ACC112 (cell line): ENCODE data around the gene GCNT1.
"Not testable (repeated sequence)": the region's sequence is repeated elsewhere in the genome, so short reads cannot be mapped to it uniquely, and the experiment has no call there.

Experiments used
- H2AFZ ChIP-seq: fragments of 200-600 bp; sonication (generic); one replicate; pipeline ENCODE4 v1.6.0; 2017; ENCODE audit warnings: antibody characterized with exemption, low read length; ENCODE audit not compliant: unreplicated experiment
- H3K27ac ChIP-seq: fragments of 200-600 bp; sonication (generic); 2 replicates; pipeline ENCODE4 v1.5.1; 2014; ENCODE audit warnings: low read depth, mild to moderate bottlenecking, antibody characterized with exemption, low read length, moderate library complexity
- H3K27me3 ChIP-seq: fragments of 200-600 bp; sonication (generic); 2 replicates; pipeline ENCODE4 v1.6.1; 2014; ENCODE audit warnings: mild to moderate bottlenecking, antibody characterized with exemption, low read length, moderate library complexity, mixed read lengths; ENCODE audit not compliant: insufficient read depth
- H3K36me3 ChIP-seq: fragments of 200-600 bp; sonication (generic); 2 replicates; pipeline ENCODE4 v1.6.1; 2016; ENCODE audit warnings: mild to moderate bottlenecking, antibody characterized with exemption, low read length, moderate library complexity, mixed read lengths; ENCODE audit not compliant: insufficient read depth
- H3K4me1 ChIP-seq: fragments of 200-600 bp; sonication (generic); one replicate; pipeline ENCODE4 v1.6.1; 2016; ENCODE audit warnings: low read length, mixed read lengths; ENCODE audit not compliant: insufficient read depth, unreplicated experiment, control insufficient read depth
- H3K4me3 ChIP-seq: fragments of 200-600 bp; sonication (generic); 2 replicates; pipeline ENCODE4 v1.5.1; 2014; ENCODE audit warnings: mild to moderate bottlenecking, low read depth, low read length
- H3K79me2 ChIP-seq: fragments of 200-600 bp; sonication (generic); one replicate; pipeline ENCODE4 v1.6.0; 2016; ENCODE audit warnings: low read length; ENCODE audit not compliant: control insufficient read depth, unreplicated experiment, insufficient read depth

Gene GCNT1

DNA sequence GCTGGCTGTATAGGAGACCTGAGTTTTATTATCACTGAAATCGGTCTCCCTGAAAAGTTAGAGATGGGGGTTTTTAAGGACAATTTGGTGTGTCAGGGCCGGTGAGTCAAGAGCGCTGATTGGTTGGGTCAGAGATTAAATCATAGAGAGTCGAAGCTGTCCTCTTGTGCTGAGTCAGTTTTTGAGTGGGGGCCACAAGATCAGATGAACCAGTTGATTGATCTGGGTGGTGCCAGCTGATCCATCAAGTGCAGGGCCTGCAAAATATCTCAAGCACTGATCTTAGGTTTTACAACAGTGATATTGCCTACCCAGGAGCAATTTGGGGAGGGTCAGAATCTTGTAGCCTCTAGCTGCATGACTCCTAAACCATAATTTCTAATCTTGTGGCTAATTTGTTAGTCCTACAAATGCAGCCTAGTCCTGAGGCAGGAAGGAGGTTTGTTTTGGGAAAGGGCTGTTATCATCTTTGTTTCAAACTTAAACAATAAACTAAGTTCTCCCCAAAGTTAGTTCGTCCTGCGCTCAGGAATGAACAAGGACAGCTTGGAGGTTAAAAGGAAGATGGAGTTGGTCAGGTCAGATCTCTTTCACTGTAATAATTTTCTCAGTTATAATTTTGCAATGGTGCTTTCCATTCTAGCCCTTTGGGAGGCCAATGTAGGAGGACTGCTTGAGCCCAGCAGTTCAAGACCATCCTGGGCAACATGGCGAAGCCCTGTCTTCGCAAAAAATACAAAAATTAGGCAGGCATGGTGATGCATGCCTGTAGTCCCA, 33.1 kb upstream of the GCNT1 start:
- no peaks in the 10 kb centered on the region for H3K36me3 ChIP-seq
- H3K27ac ChIP-seq: no peak overlapping the region
- no peak overlapping the region for H3K4me3 ChIP-seq
- H3K79me2 ChIP-seq: no peaks in the 10 kb centered on the region
- H3K27me3 ChIP-seq: no peaks in the 10 kb centered on the region
- H2AFZ ChIP-seq: no peak overlapping the region
- H3K4me1 ChIP-seq: no peaks in the 10 kb centered on the region

DNA sequence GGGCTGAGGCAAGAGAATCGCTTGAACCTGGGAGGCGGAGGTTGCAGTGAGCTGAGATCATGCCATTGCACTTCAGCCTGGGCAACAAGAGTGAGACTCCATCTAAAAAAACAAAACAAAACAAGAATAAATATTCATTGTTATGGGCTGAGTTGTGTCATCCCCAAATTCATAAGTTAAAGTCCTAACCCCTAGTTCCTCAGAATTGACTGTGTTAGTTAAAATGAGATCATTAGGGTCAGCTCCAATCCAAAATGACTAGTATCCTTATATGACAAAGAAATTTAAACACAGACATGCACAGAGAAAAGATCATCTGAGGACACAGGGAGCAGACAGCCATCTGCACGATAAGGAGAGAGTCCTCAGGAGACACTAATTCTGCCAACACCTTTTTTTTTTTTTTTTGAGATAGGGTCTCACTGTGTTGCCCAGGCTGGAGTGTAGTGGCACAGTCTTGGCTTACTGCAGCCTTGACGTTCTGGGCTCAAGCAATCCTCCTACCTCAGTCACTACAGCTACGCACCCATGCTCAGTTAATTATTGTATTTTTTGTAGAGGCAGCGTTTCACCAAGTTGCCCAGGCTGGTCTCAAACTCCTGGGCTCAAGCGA, 32.1 kb upstream of the GCNT1 start:
- H3K27ac ChIP-seq: no peak overlapping the region
- no peaks in the 10 kb centered on the region for H3K36me3 ChIP-seq
- no peaks in the 10 kb centered on the region for H3K27me3 ChIP-seq
- H2AFZ ChIP-seq: no peak overlapping the region
- no peaks in the 10 kb centered on the region for H3K4me1 ChIP-seq
- H3K4me3 ChIP-seq: no peak overlapping the region
- no peaks in the 10 kb centered on the region for H3K79me2 ChIP-seq

DNA sequence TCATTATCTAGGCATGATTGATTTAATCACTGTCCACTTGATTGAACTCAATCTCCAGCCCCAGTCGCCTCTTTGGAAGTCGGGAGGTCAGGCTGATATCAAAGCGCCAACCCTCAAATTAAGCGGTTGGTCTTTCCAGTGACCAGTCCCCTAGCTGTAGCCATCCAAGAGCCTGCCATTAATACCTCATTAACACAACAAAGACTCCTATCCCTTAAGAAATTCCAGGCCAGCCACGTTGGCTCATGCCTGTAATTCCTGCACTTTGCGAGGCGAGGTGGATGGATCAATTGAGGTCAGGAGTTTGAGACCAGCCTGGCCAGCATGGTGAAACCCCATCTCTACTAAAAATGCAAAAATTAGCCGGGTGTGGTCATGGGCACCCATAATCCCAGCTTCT, 27.4 kb upstream of the GCNT1 start:
- Histone ChIP-seq H3K27ac (no peak overlapping the region), H2AFZ (no peak overlapping the region), H3K4me1 (peaks cover 12% of the 10 kb centered on the region), H3K4me3 (no peak overlapping the region), H3K36me3 (no peaks in the 10 kb centered on the region), H3K27me3 (no peaks in the 10 kb centered on the region), H3K79me2 (no peaks in the 10 kb centered on the region)

DNA sequence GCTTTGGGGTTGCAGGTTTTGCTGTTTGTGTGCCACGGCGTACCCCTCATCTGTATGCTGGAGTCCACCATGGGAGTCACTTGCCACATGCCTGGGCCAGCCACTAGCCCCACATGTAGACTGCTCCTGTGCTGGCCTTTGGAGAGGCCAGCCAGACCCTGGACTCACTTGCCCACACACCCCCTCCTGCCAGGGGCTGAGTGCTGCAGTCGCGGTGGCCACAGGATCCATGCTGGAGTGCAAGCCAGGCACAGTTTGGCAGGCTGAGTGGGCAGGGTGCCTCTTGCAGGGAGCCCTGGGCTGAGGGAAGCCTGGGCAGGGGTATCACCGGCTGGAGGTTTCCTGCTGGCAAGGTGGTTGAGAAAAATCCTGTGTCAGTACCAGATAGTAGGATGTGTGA, 25.6 kb upstream of the GCNT1 start:
- Histone ChIP-seq H3K4me3 (0 out of 2 replicates have a peak overlapping the region, but pooled peaks have one; percentile 6), H3K27ac (peak overlapping the region; percentile 44; the same call in 1 of the 2 replicates), H3K36me3 (no peaks in the 10 kb centered on the region), H3K27me3 (no peaks in the 10 kb centered on the region), H2AFZ (peak overlapping the region; percentile 47), H3K4me1 (peaks cover 12% of the 10 kb centered on the region), H3K79me2 (no peaks in the 10 kb centered on the region)

DNA sequence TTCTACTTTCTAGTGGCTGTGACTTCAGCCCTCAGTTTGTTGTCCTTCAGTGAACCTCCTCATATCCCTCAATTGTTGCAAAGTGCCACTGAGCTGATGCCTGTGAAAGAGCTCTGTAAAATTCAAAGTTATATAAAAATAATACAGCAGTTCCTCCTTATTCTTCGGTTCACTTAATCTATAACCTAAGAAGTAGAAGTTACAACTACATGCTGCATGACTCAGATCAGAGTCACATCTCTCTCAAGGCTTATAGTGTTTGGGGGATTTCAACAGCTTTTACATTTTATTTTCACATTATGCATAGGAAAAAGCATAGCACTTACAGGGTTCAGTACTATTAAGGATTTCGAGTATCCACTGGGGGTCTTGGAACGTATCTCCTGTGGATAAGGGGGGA, 25.1 kb upstream of the GCNT1 start:
- Histone ChIP-seq H3K27me3 (no peaks in the 10 kb centered on the region), H3K4me3 (0 out of 2 replicates have a peak overlapping the region, but pooled peaks have one; percentile 6), H2AFZ (peak overlapping the region; percentile 47), H3K27ac (peak overlapping the region; percentile 44; the same call in 1 of the 2 replicates), H3K79me2 (no peaks in the 10 kb centered on the region), H3K4me1 (peaks cover 12% of the 10 kb centered on the region), H3K36me3 (no peaks in the 10 kb centered on the region)

DNA sequence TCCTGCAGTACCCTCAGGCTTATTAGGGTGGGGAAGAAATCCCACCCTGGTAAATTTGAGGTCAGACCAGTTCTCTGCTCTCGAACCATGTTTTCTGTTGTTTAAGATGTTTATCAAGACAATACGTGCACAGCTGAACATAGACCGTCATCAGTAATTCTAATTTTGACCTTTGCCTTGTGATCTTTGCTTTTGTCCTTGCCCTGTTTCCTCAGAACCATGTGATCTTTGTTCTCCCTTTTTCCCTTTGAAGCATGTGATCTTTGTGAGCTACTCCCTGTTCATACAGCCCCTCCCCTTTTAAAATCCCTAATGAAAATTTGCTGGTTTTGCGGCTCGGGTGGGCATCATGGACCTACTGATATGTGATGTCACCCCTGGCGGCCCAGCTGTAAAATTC, 24.1 kb upstream of the GCNT1 start:
- H3K27me3 ChIP-seq, H3K27ac ChIP-seq, H3K4me3 ChIP-seq, H3K36me3 ChIP-seq, H3K79me2 ChIP-seq, H2AFZ ChIP-seq: not testable (repeated sequence)
- H3K4me1 ChIP-seq: peaks cover 12% of the 10 kb centered on the region

DNA sequence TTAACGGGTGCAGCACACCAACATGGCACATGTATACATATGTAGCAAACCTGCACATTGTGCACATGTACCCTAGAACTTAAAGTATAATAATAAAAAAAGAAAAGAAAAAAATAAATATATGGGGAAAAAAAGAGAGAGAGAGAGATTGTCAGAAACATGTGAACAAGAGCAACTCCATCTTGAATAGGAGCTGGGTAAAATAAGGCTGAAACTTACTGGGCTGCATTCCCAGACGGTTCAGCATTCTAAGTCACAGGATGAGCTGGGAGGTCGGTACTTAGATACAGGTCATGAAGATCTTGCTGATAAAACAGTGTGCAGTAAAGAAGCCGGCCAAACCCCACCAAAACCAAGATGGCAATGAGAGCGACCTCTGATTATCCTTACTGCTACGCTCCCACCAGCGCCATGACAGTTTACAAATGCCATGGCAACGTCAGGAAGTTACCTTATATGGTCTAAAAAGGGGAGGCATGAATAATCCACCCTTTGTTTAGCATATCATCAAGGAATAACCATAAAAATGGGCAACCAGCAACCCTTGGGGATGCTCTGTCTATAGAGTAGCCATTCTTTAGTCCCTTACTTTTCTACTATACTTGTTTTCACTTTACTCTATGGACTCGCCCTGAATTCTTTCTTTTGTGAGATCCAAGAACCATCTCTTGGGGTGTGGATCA, 21.8 kb upstream of the GCNT1 start:
- H3K27ac ChIP-seq, H3K4me3 ChIP-seq, H3K36me3 ChIP-seq, H3K79me2 ChIP-seq, H2AFZ ChIP-seq, H3K27me3 ChIP-seq: not testable (repeated sequence)
- H3K4me1 ChIP-seq: peaks cover 25% of the 10 kb centered on the region

DNA sequence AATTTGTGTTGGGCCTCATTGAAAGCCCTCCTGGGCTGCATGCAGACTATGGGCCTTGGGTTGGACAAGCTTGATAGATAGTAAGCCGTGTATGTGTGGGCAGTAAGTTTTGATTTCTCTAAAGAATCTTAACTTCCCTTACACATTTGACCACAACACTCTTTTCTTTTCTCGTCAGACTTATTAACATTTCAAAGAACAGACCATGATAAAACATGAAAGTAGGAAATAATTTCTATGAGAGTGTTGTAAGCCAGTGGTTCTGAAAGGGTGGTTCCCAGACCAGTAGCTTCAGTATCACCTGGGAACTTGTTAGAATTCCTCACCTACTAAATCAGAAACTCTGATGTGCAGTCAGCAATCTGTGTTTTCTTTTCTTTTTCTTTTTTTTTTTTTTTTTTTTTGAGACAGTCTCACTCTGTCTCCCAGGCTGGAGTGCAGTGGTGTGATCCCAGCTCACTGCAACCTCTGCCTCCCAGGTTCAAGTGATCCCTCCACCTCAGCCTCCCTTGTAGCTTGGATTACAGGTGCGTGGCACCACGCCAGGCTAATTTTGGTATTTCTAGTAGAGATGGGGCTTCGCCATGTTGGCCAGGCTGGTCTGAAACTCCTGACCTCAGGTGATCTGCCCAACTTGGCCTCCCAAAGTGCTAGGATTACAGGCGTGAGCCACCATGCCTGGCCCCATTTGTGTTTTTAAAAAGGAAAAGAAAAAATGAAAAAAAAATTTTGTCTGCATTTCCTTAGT, 20.0 kb upstream of the GCNT1 start:
- H3K27ac ChIP-seq: no peak overlapping the region
- H3K4me3 ChIP-seq: no peak overlapping the region
- H3K4me1 ChIP-seq: peaks cover 16% of the 10 kb centered on the region
- no peak overlapping the region for H2AFZ ChIP-seq
- no peaks in the 10 kb centered on the region for H3K79me2 ChIP-seq
- H3K27me3 ChIP-seq: no peaks in the 10 kb centered on the region
- H3K36me3 ChIP-seq: no peaks in the 10 kb centered on the region

DNA sequence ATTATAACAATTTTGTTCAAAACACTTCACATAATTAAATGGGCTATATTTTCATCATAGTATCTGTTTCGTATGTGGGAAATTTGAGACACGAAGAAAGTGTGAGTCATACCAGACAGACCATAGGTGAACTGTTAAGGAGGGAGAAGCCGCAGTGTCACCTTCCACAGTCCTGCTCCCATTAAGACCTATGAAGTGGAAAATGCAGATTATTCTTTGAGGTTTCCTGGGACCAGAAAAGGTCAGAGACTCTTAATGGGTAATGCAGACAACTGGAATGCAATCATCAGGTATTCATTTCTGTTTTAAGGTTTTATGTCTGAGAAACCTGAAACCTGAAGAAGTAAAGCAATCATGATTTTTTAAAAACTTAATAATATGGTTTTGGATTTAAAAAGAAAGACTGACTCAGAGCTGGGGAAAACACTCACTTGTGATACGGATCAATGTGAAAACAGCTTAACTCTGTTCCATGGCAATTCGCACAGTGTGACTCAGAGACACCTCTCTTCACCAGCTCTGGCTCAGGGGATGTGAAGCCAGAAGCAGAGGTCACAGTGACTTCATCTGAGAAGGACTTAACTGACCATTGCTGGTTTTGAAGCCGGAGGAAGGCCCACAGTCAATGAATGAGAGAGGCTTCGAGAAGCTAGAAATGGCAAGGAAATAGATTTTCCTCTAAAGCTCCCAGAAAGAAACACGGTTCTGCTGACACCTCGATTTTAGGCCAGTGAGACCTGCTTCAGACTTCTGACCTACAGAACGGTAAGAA, 17.2 kb upstream of the GCNT1 start:
- Histone ChIP-seq H3K79me2 (no peaks in the 10 kb centered on the region), H3K27ac (peak overlapping the region; percentile 55), H2AFZ (no peak overlapping the region), H3K4me3 (no peak overlapping the region), H3K4me1 (peaks cover 13% of the 10 kb centered on the region), H3K36me3 (no peaks in the 10 kb centered on the region), H3K27me3 (no peaks in the 10 kb centered on the region)

DNA sequence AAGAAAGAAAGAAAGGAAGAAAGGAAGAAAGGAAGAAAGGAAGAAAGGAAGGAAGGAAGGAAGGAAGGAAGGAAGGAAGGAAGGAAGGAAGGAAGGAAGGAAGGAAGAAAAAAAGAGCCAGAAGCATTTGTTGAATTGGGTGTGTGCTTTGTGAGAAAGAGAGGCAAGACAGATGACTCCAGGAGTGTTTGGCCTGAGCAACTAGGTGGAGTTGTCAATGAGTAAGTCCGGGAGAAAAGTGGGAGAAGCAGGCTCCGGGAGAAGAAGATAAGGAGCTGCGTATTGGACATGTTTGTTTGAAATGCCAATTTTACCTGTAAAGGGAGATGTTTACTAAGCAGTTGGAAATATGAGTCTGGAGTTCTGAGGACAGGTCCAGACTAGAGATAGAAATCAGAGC, 15.1 kb upstream of the GCNT1 start:
- Histone ChIP-seq H3K27ac (no peak overlapping the region), H3K27me3 (no peaks in the 10 kb centered on the region), H3K79me2 (no peaks in the 10 kb centered on the region), H3K36me3 (no peaks in the 10 kb centered on the region), H3K4me3 (no peak overlapping the region), H2AFZ (no peak overlapping the region), H3K4me1 (peaks cover 20% of the 10 kb centered on the region)
